Measurements from ENCODE around the gene RACK1.

GRCh38 chr5:181187500-181188213, 56.0 kb downstream of the RACK1 start:
- no peak for TF ChIP-seq SUZ12 (IDR thresholded peaks at IDR 0.05; ENCODE audit: extremely low read depth, insufficient read depth, insufficient read length)
- TF ChIP-seq ZNF274 (IDR thresholded peaks at IDR 0.05; ENCODE audit: low read depth, low read length) = no peak
- TF ChIP-seq YY1 (IDR thresholded peaks at IDR 0.05; ENCODE audit: insufficient read depth, insufficient read length) = no peak
